OCI-LY3 (cell line): ENCODE results near the gene TPRA1.

Source experiments
- CTCF ChIP-seq: fragments of 200-600, 300-600 bp; sonication (generic); IDR thresholded peaks from 2 replicates; pipeline ENCODE4 v1.5.1; 2014; ENCODE audit warnings: antibody characterized with exemption, low read length, low read depth
- EZH2phosphoT487 ChIP-seq: fragments of 200-600 bp; shearing (Covaris generic); IDR thresholded peaks from 2 replicates; pipeline ENCODE4 v1.6.1; 2018; ENCODE audit warnings: antibody characterized with exemption, mixed run types, low read depth

GRCh38 chr3:127622772-127623576 lies 32.4 kb upstream of the TPRA1 start:
- TF ChIP-seq CTCF (no peak), EZH2phosphoT487 (no peak)
